GM21786 (cell line): Measurements from ENCODE around the gene PM20D2.
"Not testable (repeated sequence)": the region's sequence is repeated elsewhere in the genome, so short reads cannot be mapped to it uniquely, and the experiment has no call there.

Experiments used
- ATAC-seq: cut with Tn5 transposase; IDR thresholded peaks from one replicate; pipeline ENCODE4 v1.9.1; 2021; ENCODE audit not compliant: unreplicated experiment

PM20D2 gene

GRCh38 chr6:89145956-89146717 is at the start of gene PM20D2:
PM20D2 (plus strand) TSS chr6:89146055; CDS start chr6:89146145, 90 bp downstream.
- ATAC-seq: peak; percentile 57

- no peak for ATAC-seq
Observed at GRCh38 chr6:89098461-89098860, 47.4 kb upstream of the PM20D2 start.

- ATAC-seq: no peak
Observed at GRCh38 chr6:89100114-89100513, 45.7 kb upstream of the PM20D2 start.

- no peak for ATAC-seq
Observed at GRCh38 chr6:89110284-89110683, 35.6 kb upstream of the PM20D2 start.

GRCh38 chr6:89111933-89112332 is 33.9 kb upstream of the PM20D2 start:
- ATAC-seq: no peak

- ATAC-seq: no peak
Observed at GRCh38 chr6:89116702-89117101, 29.2 kb upstream of the PM20D2 start.

- no peak for ATAC-seq
Observed at GRCh38 chr6:89117211-89118108, 28.4 kb upstream of the PM20D2 start, which contains the start of gene SRSF12. SRSF12 (minus strand) TSS chr6:89118071; CDS start chr6:89117887, 184 bp downstream.

GRCh38 chr6:89118931-89119330 is 26.9 kb upstream of the PM20D2 start:
- no peak for ATAC-seq

- no peak for ATAC-seq
Observed at GRCh38 chr6:89120371-89120770, 25.5 kb upstream of the PM20D2 start.

GRCh38 chr6:89121934-89122333 is 23.9 kb upstream of the PM20D2 start:
- ATAC-seq: no peak

- no peak for ATAC-seq
Observed at GRCh38 chr6:89122625-89123024, 23.2 kb upstream of the PM20D2 start.

- ATAC-seq: not testable (repeated sequence)
Observed at GRCh38 chr6:89128256-89128671, 17.6 kb upstream of the PM20D2 start.

GRCh38 chr6:89131599-89131998 is 14.3 kb upstream of the PM20D2 start:
- ATAC-seq: no peak

- no peak for ATAC-seq
Observed at GRCh38 chr6:89132057-89132456, 13.8 kb upstream of the PM20D2 start.

- no peak for ATAC-seq
Observed at GRCh38 chr6:89133981-89134380, 11.9 kb upstream of the PM20D2 start.

GRCh38 chr6:89134723-89135122 is 11.1 kb upstream of the PM20D2 start:
- no peak for ATAC-seq

GRCh38 chr6:89138173-89138572 is 7.7 kb upstream of the PM20D2 start:
- no peak for ATAC-seq

- ATAC-seq: no peak
Observed at GRCh38 chr6:89139509-89140346, 6.1 kb upstream of the PM20D2 start.

- no peak for ATAC-seq
Observed at GRCh38 chr6:89140347-89141156, 5.3 kb upstream of the PM20D2 start.

GRCh38 chr6:89144354-89144906 is 1.4 kb upstream of the PM20D2 start:
- no peak for ATAC-seq
